OCI-LY7 (cell line): Measurements from ENCODE around the gene GALNT2.

Experiments used
- CTCF ChIP-seq: fragments of 200-600 bp; sonication (generic); conservative IDR thresholded peaks from 2 replicates; pipeline ENCODE4 v1.5.1; 2014; ENCODE audit warnings: mild to moderate bottlenecking, antibody characterized with exemption, low read length, moderate library complexity, mixed read lengths
- EZH2phosphoT487 ChIP-seq: fragments of 200-600 bp; sonication (generic); IDR thresholded peaks from 2 replicates; pipeline ENCODE4 v1.6.1; 2018; ENCODE audit warnings: low read depth, borderline replicate concordance, mild to moderate bottlenecking, mixed run types, antibody characterized with exemption, low read length, moderate library complexity, mixed read lengths

- no peak for TF ChIP-seq CTCF
- no peak for TF ChIP-seq EZH2phosphoT487
Measured at GRCh38 chr1:230206976-230207375, 139.9 kb downstream of the GALNT2 start.
